Ishikawa (cell line): ENCODE measurements around the gene EFCAB9.

Experiments
- CREB1 ChIP-seq: IDR thresholded peaks from 2 replicates; pipeline ENCODE4 v1.6.1; 2012; ENCODE audit warnings: low read depth
- EGR1 ChIP-seq: IDR thresholded peaks from 2 replicates; pipeline ENCODE4 v1.6.1; 2012
- EP300 ChIP-seq: IDR thresholded peaks from 2 replicates; pipeline ENCODE4 v1.6.1; 2012; ENCODE audit warnings: borderline replicate concordance
- RAD21 ChIP-seq: IDR thresholded peaks from 2 replicates; pipeline ENCODE4 v1.6.1; 2012; ENCODE audit warnings: low read depth
- TAF1 ChIP-seq: IDR thresholded peaks from 2 replicates; pipeline ENCODE4 v1.6.1; 2012; ENCODE audit warnings: low read depth, mild to moderate bottlenecking
- ZBTB7A ChIP-seq: IDR thresholded peaks from 2 replicates; pipeline ENCODE4 v1.6.1; 2012; ENCODE audit warnings: low read depth

GRCh38 chr5:172200476-172200875 lies 6.5 kb downstream of the EFCAB9 start:
- no peak for TF ChIP-seq EP300
- no peak for TF ChIP-seq CREB1
- TF ChIP-seq TAF1 = no peak
- TF ChIP-seq ZBTB7A = no peak
- TF ChIP-seq RAD21 = no peak
- TF ChIP-seq EGR1 = no peak
